Stimulated activated CD8-positive, alpha-beta memory T cell treated with anti-CD3 and anti-CD28 coated beads, Interleukin-4, amount 100 ng/mL, for 1 hour (primary cell): ENCODE data around the gene ZNF746.
"Not testable (repeated sequence)": the region's sequence is repeated elsewhere in the genome, so short reads cannot be mapped to it uniquely, and the experiment has no call there.

Source experiments
- DNase-seq, 2 donors: peaks; one replicate each; pipeline ENCODE4 v3.0.0-alpha.2; 2020; ENCODE audit warnings: low read depth in 2 of 2, low spot score in 1 of 2

ZNF746 gene

GRCh38 chr7:149459540-149460452 lies 37.8 kb downstream of the ZNF746 start:
- DNase-seq = no peak

GRCh38 chr7:149459201-149459539 lies 38.4 kb downstream of the ZNF746 start:
- DNase-seq = no peak

GRCh38 chr7:149458235-149458634 lies 39.4 kb downstream of the ZNF746 start:
- DNase-seq = no peak

- no peak for DNase-seq
Measured at GRCh38 chr7:149457766-149458165, 39.8 kb downstream of the ZNF746 start.

- DNase-seq = no peak
Measured at GRCh38 chr7:149456506-149457421, 40.8 kb downstream of the ZNF746 start.

GRCh38 chr7:149455175-149455950 lies 42.2 kb downstream of the ZNF746 start:
- no peak for DNase-seq

GRCh38 chr7:149454750-149455149 lies 42.9 kb downstream of the ZNF746 start:
- DNase-seq = no peak

- no peak for DNase-seq
Measured at GRCh38 chr7:149454006-149454405, 43.6 kb downstream of the ZNF746 start.

GRCh38 chr7:149450821-149451220 lies 46.8 kb downstream of the ZNF746 start:
- no peak for DNase-seq

- DNase-seq = no peak
Measured at GRCh38 chr7:149449897-149450296, 47.7 kb downstream of the ZNF746 start.

- DNase-seq = no peak
Measured at GRCh38 chr7:149448961-149449360, 48.6 kb downstream of the ZNF746 start.

- DNase-seq = not testable (repeated sequence)
Measured at GRCh38 chr7:149446026-149446425, 51.6 kb downstream of the ZNF746 start.

- DNase-seq = no peak
Measured at GRCh38 chr7:149444287-149444686, 53.3 kb downstream of the ZNF746 start.

GRCh38 chr7:149443523-149443922 lies 54.1 kb downstream of the ZNF746 start:
- no peak for DNase-seq

- DNase-seq = no peak
Measured at GRCh38 chr7:149442924-149443323, 54.7 kb downstream of the ZNF746 start.

GRCh38 chr7:149440222-149440621 lies 57.4 kb downstream of the ZNF746 start:
- DNase-seq = no peak

- DNase-seq = no peak
Measured at GRCh38 chr7:149436358-149436757, 61.3 kb downstream of the ZNF746 start.

- no peak for DNase-seq
Measured at GRCh38 chr7:149433124-149433523, 64.5 kb downstream of the ZNF746 start.

GRCh38 chr7:149432121-149432691 lies 65.4 kb downstream of the ZNF746 start:
- no peak for DNase-seq

GRCh38 chr7:149431486-149432120 lies 66.0 kb downstream of the ZNF746 start:
- no peak for DNase-seq
